Stimulated activated naive CD8-positive, alpha-beta T cell treated with anti-CD3 and anti-CD28 coated beads, Interleukin-15, amount 100 ng/mL, for 72 hours (primary cell): ENCODE results near the gene STK17A.
"Not testable (repeated sequence)": the region's sequence is repeated elsewhere in the genome, so short reads cannot be mapped to it uniquely, and the experiment has no call there.

Experiments
- ATAC-seq: fragments of 150-1000 bp; cut with Tn5 transposase; 2 replicates; pipeline ENCODE4 v1.10.0; 2021; ENCODE audit warnings: mild to moderate bottlenecking, moderate library complexity
- DNase-seq, 2 donors: peaks; one replicate each; pipeline ENCODE4 v3.0.0; 2021 to 2022
- H3K27ac Mint-ChIP-seq, 2 donors: one replicate each; pipeline ENCODE4 v1.8.0; 2022; ENCODE audit warnings: mild to moderate bottlenecking in 2 of 2, mixed read lengths in 2 of 2, moderate library complexity in 2 of 2
- H3K27me3 Mint-ChIP-seq: one replicate; pipeline ENCODE4 v1.8.0; 2022; ENCODE audit warnings: mixed read lengths
- H3K4me1 Mint-ChIP-seq: one replicate; pipeline ENCODE4 v1.8.0; 2022; ENCODE audit warnings: mild to moderate bottlenecking, mixed read lengths
- H3K4me3 Mint-ChIP-seq, 2 donors: one replicate each; pipeline ENCODE4 v1.8.0; 2022; ENCODE audit warnings: mild to moderate bottlenecking in 2 of 2, mixed read lengths in 2 of 2, moderate library complexity in 1 of 2
- H3K9me3 Mint-ChIP-seq, 2 donors: one replicate each; pipeline ENCODE4 v1.8.0; 2022; ENCODE audit warnings: mixed read lengths in 2 of 2

The STK17A gene

GRCh38 chr7:43668035-43668434 lies 85.1 kb downstream of the STK17A start:
- no peak for ATAC-seq

GRCh38 chr7:43669286-43670081 lies 86.6 kb downstream of the STK17A start:
- Mint-ChIP-seq H3K9me3 (peaks cover 18 to 35% of the 10 kb centered on the region in 2 donors), H3K27ac (peak overlapping the region; percentile 98 to 99), H3K27me3 (no peaks in the 10 kb centered on the region), H3K4me1 (peaks cover 80% of the 10 kb centered on the region), H3K4me3 (peak overlapping the region; percentile 72 to 78)
- ATAC-seq (peak; percentile 91), DNase-seq (peak; percentile 78 to 89)

More at GRCh38 chr7:43668035-43668434, 85.1 kb downstream of the STK17A start:
- Mint-ChIP-seq H3K4me3 (no peak overlapping the region), H3K27ac (no peak overlapping the region), H3K27me3 (no peaks in the 10 kb centered on the region), H3K9me3 (peaks cover 16 to 35% of the 10 kb centered on the region in 2 donors), H3K4me1 (peaks cover 88% of the 10 kb centered on the region)
- no peak for DNase-seq

- Mint-ChIP-seq H3K9me3 (peaks cover 18 to 28% of the 10 kb centered on the region in 2 donors), H3K4me3 (no peak overlapping the region), H3K4me1 (peaks cover 71% of the 10 kb centered on the region), H3K27ac (no peak overlapping the region), H3K27me3 (no peaks in the 10 kb centered on the region)
- DNase-seq: no peak
- no peak for ATAC-seq
Observed at GRCh38 chr7:43671521-43671920, 88.6 kb downstream of the STK17A start.

- DNase-seq, H3K4me3 Mint-ChIP-seq, H3K27ac Mint-ChIP-seq, ATAC-seq, H3K27me3 Mint-ChIP-seq: not testable (repeated sequence)
- Mint-ChIP-seq H3K4me1 (peaks cover 64% of the 10 kb centered on the region), H3K9me3 (peaks cover 18 to 21% of the 10 kb centered on the region in 2 donors)
Observed at GRCh38 chr7:43673243-43673976, 90.5 kb downstream of the STK17A start.

GRCh38 chr7:43674559-43675436 lies 91.9 kb downstream of the STK17A start:
- Mint-ChIP-seq H3K4me1 (peaks cover 64% of the 10 kb centered on the region), H3K4me3 (no peak overlapping the region), H3K9me3 (peaks cover 18 to 19% of the 10 kb centered on the region in 2 donors), H3K27me3 (no peaks in the 10 kb centered on the region), H3K27ac (no peak overlapping the region)
- DNase-seq (no peak), ATAC-seq (no peak)
